H1 (cell line): ENCODE data around the gene PRR19. TPM values are rescaled to one million over a fixed set of nuclear protein-coding genes. Genes with fewer than 3 reads are reported as not detected.

ENCODE experiments used
- CTCF ChIA-PET: fragments of 300-600 bp; sonication (Branson Sonifier 250); formaldehyde crosslinking; loops from one replicate; lab custom pipeline; 2021; ENCODE audit not compliant: partially characterized antibody; lab: Charles Lee
- POLR2A ChIA-PET: fragments of 300-600 bp; sonication (Branson Sonifier 250); formaldehyde crosslinking; loops from one replicate; lab custom pipeline; 2021; ENCODE audit warnings: inconsistent platforms; ENCODE audit not compliant: partially characterized antibody; lab: Charles Lee
- DNase-seq, 2 experiments: peaks; one replicate each; pipeline versions ENCODE4 v3.0.0 to v3.0.0-alpha.2; 2010 to 2022; ENCODE audit warnings: low spot score in 2 of 2, low read depth in 1 of 2, mixed read lengths in 1 of 2
- FAIRE-seq: peaks from 2 replicates; lab custom pipeline; 2011; peaks lifted over from hg19 to GRCh38; lab: Jason Lieb, UNC
- H2AFZ ChIP-seq: 2 replicates; pipeline ENCODE4 v1.8.1; 2012; ENCODE audit warnings: low read length, inconsistent platforms
- H2AK5ac ChIP-seq: 2 replicates; pipeline ENCODE4 v1.6.1; 2013; ENCODE audit warnings: low read depth, low read length
- H2BK120ac ChIP-seq: replicated peaks from 2 replicates; pipeline ENCODE3; 2013; ENCODE audit warnings: low read depth, low read length, inconsistent platforms
- H2BK12ac ChIP-seq: 2 replicates; pipeline ENCODE4 v1.6.1; 2013; ENCODE audit warnings: low read depth, low read length
- H2BK15ac ChIP-seq: 2 replicates; pipeline ENCODE4 v1.6.1; 2013; ENCODE audit warnings: low read length
- H2BK20ac ChIP-seq: 2 replicates; pipeline ENCODE4 v1.6.1; 2013; ENCODE audit warnings: low read length
- H2BK5ac ChIP-seq: 2 replicates; pipeline ENCODE4 v1.6.1; 2013; ENCODE audit warnings: low read depth, low read length
- H3K14ac ChIP-seq: 2 replicates; pipeline ENCODE4 v1.6.1; 2013; ENCODE audit warnings: inconsistent platforms; ENCODE audit not compliant: insufficient read length
- H3K18ac ChIP-seq: 2 replicates; pipeline ENCODE4 v1.6.1; 2013; ENCODE audit warnings: low read length; ENCODE audit errors: extremely low read depth
- H3K23ac ChIP-seq: 2 replicates; pipeline ENCODE4 v1.6.1; 2013; ENCODE audit warnings: inconsistent platforms; ENCODE audit not compliant: insufficient read length
- H3K23me2 ChIP-seq: 2 replicates; pipeline ENCODE4 v1.6.1; 2013; ENCODE audit warnings: low read depth, low read length
- H3K27ac ChIP-seq: 2 replicates; pipeline ENCODE4 v1.6.1; 2011; ENCODE audit warnings: low read depth, low read length, inconsistent platforms
- H3K27me3 ChIP-seq, 4 experiments: replicated peaks in 1 of 4; 1 replicate in 1 of 4; 2 replicates in 3 of 4; pipeline versions ENCODE4 v1.6.1 to v1.8.1; 2011 to 2013; ENCODE audit warnings: low read length in 3 of 4, mild to moderate bottlenecking in 3 of 4, inconsistent platforms in 2 of 4, mixed read lengths in 2 of 4, moderate library complexity in 1 of 4; ENCODE audit not compliant: control insufficient read depth in 3 of 4, insufficient read depth in 3 of 4; ENCODE audit errors: extremely low read depth in 1 of 4
- H3K36me3 ChIP-seq, 4 experiments: 2 replicates each; pipeline versions ENCODE4 v1.6.1 to v1.8.1; 2011 to 2013; ENCODE audit warnings: mild to moderate bottlenecking in 4 of 4, low read length in 3 of 4, moderate library complexity in 2 of 4, control low read depth in 1 of 4, inconsistent platforms in 1 of 4; ENCODE audit not compliant: insufficient read depth in 4 of 4, control insufficient read depth in 2 of 4
- H3K4ac ChIP-seq: replicated peaks from 2 replicates; pipeline ENCODE3; 2013; ENCODE audit warnings: low read length, low read depth, mixed read lengths, inconsistent platforms; ENCODE audit not compliant: insufficient read length
- H3K4me1 ChIP-seq, 4 experiments: replicated peaks in 1 of 4; 1 replicate in 1 of 4; 2 replicates in 3 of 4; pipeline versions ENCODE4 v1.6.1 to v1.8.1; 2011 to 2013; ENCODE audit warnings: low read length in 3 of 4, inconsistent platforms in 2 of 4, mixed read lengths in 1 of 4; ENCODE audit not compliant: insufficient read depth in 4 of 4, control insufficient read depth in 3 of 4
- H3K4me2 ChIP-seq, 2 experiments: 2 replicates each; pipeline versions ENCODE4 v1.6.1 to v1.8.1; 2011 to 2013; ENCODE audit warnings: low read depth in 2 of 2, low read length in 2 of 2, control low read depth in 1 of 2, inconsistent platforms in 1 of 2, mild to moderate bottlenecking in 1 of 2; ENCODE audit not compliant: insufficient read depth in 1 of 2
- H3K4me3 ChIP-seq, 4 experiments: fragments of 200-600, 300-600 bp in 1 of 4; sonication (generic), shearing (Covaris generic), sonication (Bioruptor Twin) in 1 of 4; 2 replicates each; pipeline versions ENCODE4 v1.5.1 to v1.8.1; 2011 to 2016; ENCODE audit warnings: low read length in 4 of 4, low read depth in 3 of 4, control low read depth in 2 of 4, inconsistent platforms in 2 of 4, mild to moderate bottlenecking in 2 of 4, mixed read lengths in 1 of 4, moderate library complexity in 1 of 4; ENCODE audit not compliant: insufficient read depth in 2 of 4; ENCODE audit errors: extremely low read depth in 1 of 4
- H3K56ac ChIP-seq: replicated peaks from 2 replicates; pipeline ENCODE3; 2013; ENCODE audit warnings: low read depth, mild to moderate bottlenecking, mixed read lengths, low read length, inconsistent platforms; ENCODE audit not compliant: insufficient read length
- H3K79me1 ChIP-seq: 2 replicates; pipeline ENCODE4 v1.6.1; 2013; ENCODE audit warnings: low read depth, low read length, control low read depth
- H3K79me2 ChIP-seq, 2 experiments: 2 replicates each; pipeline versions ENCODE4 v1.6.1 to v1.8.1; 2012 to 2013; ENCODE audit warnings: low read length in 2 of 2, mild to moderate bottlenecking in 2 of 2, inconsistent platforms in 1 of 2; ENCODE audit not compliant: insufficient read depth in 2 of 2, control insufficient read depth in 1 of 2
- H3K9ac ChIP-seq, 4 experiments: replicated peaks in 1 of 4; 1 replicate in 1 of 4; 2 replicates in 3 of 4; pipeline versions ENCODE4 v1.6.1 to v1.8.1; 2011 to 2013; ENCODE audit warnings: low read depth in 3 of 4, low read length in 3 of 4, control low read depth in 2 of 4, mild to moderate bottlenecking in 2 of 4, moderate library complexity in 2 of 4, inconsistent platforms in 1 of 4; ENCODE audit errors: extremely low read depth in 1 of 4
- H3K9me3 ChIP-seq, 2 experiments: 2 replicates each; pipeline versions ENCODE4 v1.6.1 to v1.8.1; 2012 to 2013; ENCODE audit warnings: mild to moderate bottlenecking in 2 of 2, moderate library complexity in 2 of 2, control low read depth in 1 of 2, inconsistent platforms in 1 of 2, low read depth in 1 of 2, low read length in 1 of 2, mixed read lengths in 1 of 2; ENCODE audit not compliant: insufficient read depth in 2 of 2
- H4K20me1 ChIP-seq, 2 experiments: replicated peaks in 1 of 2; 2 replicates each; pipeline versions ENCODE3 to v1.8.1; 2011 to 2013; ENCODE audit warnings: inconsistent platforms in 2 of 2, low read length in 2 of 2, mild to moderate bottlenecking in 1 of 2; ENCODE audit not compliant: insufficient read depth in 2 of 2, control insufficient read depth in 1 of 2
- H4K5ac ChIP-seq: 2 replicates; pipeline ENCODE4 v1.6.1; 2013; ENCODE audit warnings: low read length, low read depth, mixed read lengths, inconsistent platforms; ENCODE audit not compliant: insufficient read length
- H4K8ac ChIP-seq: 2 replicates; pipeline ENCODE4 v1.8.0; 2013; ENCODE audit warnings: mild to moderate bottlenecking, moderate library complexity, low read length, inconsistent platforms; ENCODE audit not compliant: insufficient read depth; ENCODE audit errors: extremely low read depth
- H4K91ac ChIP-seq: replicated peaks from 2 replicates; pipeline ENCODE3; 2013; ENCODE audit warnings: low read length, mixed read lengths, inconsistent platforms; ENCODE audit not compliant: insufficient read length
- EGR1 ChIP-seq: IDR thresholded peaks from 2 replicates; pipeline ENCODE4 v1.6.1; 2011; ENCODE audit warnings: low read depth, low read length, borderline replicate concordance
- GTF2F1 ChIP-seq: IDR thresholded peaks from 2 replicates; pipeline ENCODE4 v1.6.1; 2012; ENCODE audit warnings: low read depth, low read length, improper control_type of control experiment, borderline replicate concordance
- POLR2AphosphoS5 ChIP-seq: IDR thresholded peaks from 2 replicates; pipeline ENCODE4 v1.6.1; 2011; ENCODE audit warnings: low read depth, low read length
- WGBS, 2 experiments: shearing (Covaris generic) in 1 of 2; methylation state at CpG; one replicate each; pipeline versions ENCODE4 v1.1.6 to v1.1.7; 2013 to 2015; ENCODE audit warnings: low lambda C conversion rate in 2 of 2, mixed read lengths in 2 of 2, inconsistent platforms in 1 of 2, low coverage in 1 of 2, missing lambda C conversion rate in 1 of 2; ENCODE audit not compliant: insufficient replicate concordance in 2 of 2, insufficient coverage in 1 of 2, insufficient read length in 1 of 2; ENCODE audit errors: extremely low coverage in 1 of 2, missing lambda C conversion rate in 1 of 2; 5-methylcytosine and 5-hydroxymethylcytosine counted together
- polyA plus RNA-seq, 7 experiments: library from polyadenylated mRNA; depleted of rRNA in 3 of 7; stranded (reverse) in 5 of 7; unstranded in 2 of 7; fragments of >200 nt in 5 of 7; fragments of 200-250 nt in 2 of 7; gene quantifications; 1 replicate in 5 of 7; 2 replicates in 1 of 7; 4 replicates in 1 of 7; pipeline versions ENCODE4 v1.2.1 to v1.2.3, GENCODE V29; 2011 to 2013; ENCODE audit warnings: missing spikeins in 2 of 7, mixed read lengths in 2 of 7
- total RNA-seq: library from RNA; stranded (reverse); fragmentation: NEBNext Ultra II Directional; extraction: Animal tissue kit (Norgen Biotek cat#: 25700); gene quantifications from 2 replicates; pipeline ENCODE4 v1.2.1, GENCODE V29; 2021

Gene PRR19
- total and polyA plus RNA-seq, 2 of the 8 experiments (the other 6 are each of a cell fraction or from before 2014, with no cell fraction given), result 7.2 to 7.5 TPM

DNA sequence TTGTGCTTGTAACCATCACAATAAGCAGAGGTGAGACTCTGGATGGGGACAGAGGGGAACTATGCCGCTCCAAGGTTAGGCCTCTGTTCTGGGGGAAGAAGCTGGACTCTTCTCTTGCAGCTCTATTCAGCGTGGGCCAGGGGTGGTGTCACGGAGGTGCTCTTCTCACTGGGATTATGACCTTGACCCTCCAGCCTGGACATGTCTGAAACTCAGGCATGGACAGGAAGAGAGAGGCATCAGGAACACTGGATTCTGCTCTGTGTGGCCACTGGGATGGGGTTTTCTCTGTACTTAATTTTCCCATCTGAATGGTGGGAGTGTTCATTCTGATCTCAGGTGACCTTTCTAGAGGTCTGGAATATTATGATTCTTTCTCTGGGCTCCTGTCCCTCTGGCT lies 31.1 kb downstream of the PRR19 start:
- no peak overlapping the region for H2BK12ac ChIP-seq
- H3K9me3 ChIP-seq, result no peaks in the 10 kb centered on the region
- H3K79me2 ChIP-seq, result peaks cover 0 to 3% of the 10 kb centered on the region in 2 experiments; a peak in 1 of 4 replicates
- H3K27me3 ChIP-seq, result no peaks in the 10 kb centered on the region
- no peak overlapping the region for H3K4me2 ChIP-seq
- no peak overlapping the region for H3K27ac ChIP-seq
- ChIA-PET CTCF (interaction anchor here (1.3 to 8.8 kb wide), 3 partner anchors 12 to 106 kb away, joined by 3 to 90 read pairs (median 3); no protein-coding TSS in a partner anchor), POLR2A (no interaction called here)
- no peak for DNase-seq
- H2BK20ac ChIP-seq, result no peak overlapping the region
- no peak for FAIRE-seq
- no peak overlapping the region for H4K5ac ChIP-seq
- no peak overlapping the region for H4K91ac ChIP-seq
- H3K79me1 ChIP-seq, result peaks cover 5% of the 10 kb centered on the region; the same call in 1 of the 2 replicates
- TF ChIP-seq EGR1, result no peak
- TF ChIP-seq GTF2F1, result no peak
- TF ChIP-seq POLR2AphosphoS5, result no peak
- no peak overlapping the region for H3K18ac ChIP-seq
- no peaks in the 10 kb centered on the region; the same call in 1 of the 2 replicates for H3K23me2 ChIP-seq
- no peak overlapping the region for H3K4me3 ChIP-seq
- H3K23ac ChIP-seq, result no peak overlapping the region
- no peak overlapping the region for H3K9ac ChIP-seq
- no peak overlapping the region for H3K56ac ChIP-seq
- no peak overlapping the region for H2BK15ac ChIP-seq
- no peak overlapping the region for H2AFZ ChIP-seq
- no peak overlapping the region for H2BK120ac ChIP-seq
- H3K14ac ChIP-seq, result no peak overlapping the region
- H4K8ac ChIP-seq, result no peak overlapping the region
- H3K36me3 ChIP-seq, result peaks cover 0 to 8% (median 2%) of the 10 kb centered on the region in 4 experiments; a peak in 1 of 8 replicates
- peaks cover 0 to 15% of the 10 kb centered on the region in 2 experiments for H4K20me1 ChIP-seq
- no peak overlapping the region for H3K4ac ChIP-seq
- no peaks in the 10 kb centered on the region; a peak in 1 of 7 replicates for H3K4me1 ChIP-seq
- 96% methylated on average over 3 of the region's 3 CpGs; no CpG with 5 or more reads in 1 of the 2 experiments for WGBS, 2 experiments
- H2AK5ac ChIP-seq, result no peak overlapping the region
- H2BK5ac ChIP-seq, result no peak overlapping the region
